HG02571 (cell line): ENCODE results near the gene TMEM179.

Experiments
- ATAC-seq: cut with Tn5 transposase; IDR thresholded peaks from one replicate; pipeline ENCODE4 v1.9.1; 2021; ENCODE audit warnings: mild to moderate bottlenecking, moderate library complexity; ENCODE audit not compliant: unreplicated experiment

TMEM179 gene

DNA sequence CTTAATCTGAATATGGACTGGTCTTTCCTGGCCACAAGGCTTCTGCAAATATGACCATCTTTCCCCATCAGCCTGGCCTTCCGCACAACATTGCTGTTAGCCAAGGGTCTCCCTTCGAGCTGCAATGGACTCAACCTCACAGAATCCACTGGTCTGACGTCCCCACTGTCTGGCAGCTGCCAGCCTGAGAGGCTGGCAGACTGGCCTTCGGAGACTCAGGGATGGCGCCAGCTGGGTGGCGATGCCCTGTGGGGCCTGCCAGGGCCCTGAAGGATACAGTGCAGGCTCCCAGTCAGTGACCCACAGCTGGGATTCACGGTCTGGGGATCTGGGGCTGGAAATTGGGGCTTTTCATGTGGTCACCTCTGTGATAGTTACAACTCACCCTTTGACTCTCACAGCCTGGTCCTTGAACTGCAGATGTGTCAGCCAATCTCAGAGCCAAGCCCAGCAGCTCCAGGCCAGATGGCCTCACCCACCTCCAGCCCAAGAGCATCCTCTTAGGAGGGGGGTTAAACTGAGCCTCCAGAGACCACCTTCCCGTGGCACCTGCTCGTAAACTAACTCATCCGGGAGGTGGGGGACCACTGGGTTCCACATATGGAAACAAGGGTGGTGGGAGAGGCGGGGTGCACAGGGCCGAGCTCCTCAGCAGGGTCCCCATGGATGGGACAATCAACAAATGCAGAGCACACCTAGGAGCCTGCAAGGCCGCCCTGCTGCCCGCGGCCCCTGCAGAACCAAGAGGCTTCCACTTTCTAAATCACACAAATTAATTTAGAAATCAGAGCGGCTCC, 46.1 kb downstream of the TMEM179 start:
- ATAC-seq: no peak

GRCh38 chr14:104557766-104558165, 46.8 kb downstream of the TMEM179 start:
- no peak for ATAC-seq

GRCh38 chr14:104557086-104557485, 47.5 kb downstream of the TMEM179 start:
- no peak for ATAC-seq

DNA sequence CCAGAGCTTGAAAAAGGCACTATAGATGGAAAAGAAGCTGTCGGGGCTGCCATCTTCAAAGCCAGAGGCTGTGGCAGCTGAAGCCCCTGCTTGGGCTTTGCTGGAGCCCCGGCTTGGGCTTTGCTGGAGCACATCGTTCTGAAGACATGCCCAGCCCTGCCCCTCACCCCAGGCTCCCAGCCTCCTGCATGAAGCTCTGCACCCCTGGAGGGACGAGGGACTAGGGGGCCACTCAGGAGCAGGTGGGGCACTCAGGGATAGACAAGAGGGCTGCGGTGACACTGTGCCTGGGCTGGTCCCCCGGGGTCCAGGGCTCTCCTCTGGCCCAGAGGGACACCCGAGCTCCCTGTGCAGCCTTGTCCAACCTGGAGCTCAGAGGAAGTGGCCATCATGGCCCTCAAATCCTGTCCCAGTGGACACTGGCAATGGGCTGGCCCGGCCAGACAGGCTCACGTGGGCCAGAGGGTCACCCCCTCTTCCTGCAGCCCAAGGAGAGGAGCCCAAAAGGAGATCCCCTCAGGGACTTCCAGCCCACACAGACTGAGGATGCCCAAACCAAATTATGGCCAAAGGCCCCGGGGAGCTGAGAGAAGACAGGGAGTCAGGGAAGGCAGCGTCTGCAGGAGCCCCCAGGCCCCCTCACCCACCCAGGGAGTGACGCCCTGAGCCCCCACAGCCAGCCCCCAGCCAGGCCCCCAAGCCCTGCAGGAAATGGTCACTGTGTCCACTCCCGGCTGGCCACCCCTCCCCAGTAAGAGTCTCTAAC, 48.1 kb downstream of the TMEM179 start:
- ATAC-seq: no peak

DNA sequence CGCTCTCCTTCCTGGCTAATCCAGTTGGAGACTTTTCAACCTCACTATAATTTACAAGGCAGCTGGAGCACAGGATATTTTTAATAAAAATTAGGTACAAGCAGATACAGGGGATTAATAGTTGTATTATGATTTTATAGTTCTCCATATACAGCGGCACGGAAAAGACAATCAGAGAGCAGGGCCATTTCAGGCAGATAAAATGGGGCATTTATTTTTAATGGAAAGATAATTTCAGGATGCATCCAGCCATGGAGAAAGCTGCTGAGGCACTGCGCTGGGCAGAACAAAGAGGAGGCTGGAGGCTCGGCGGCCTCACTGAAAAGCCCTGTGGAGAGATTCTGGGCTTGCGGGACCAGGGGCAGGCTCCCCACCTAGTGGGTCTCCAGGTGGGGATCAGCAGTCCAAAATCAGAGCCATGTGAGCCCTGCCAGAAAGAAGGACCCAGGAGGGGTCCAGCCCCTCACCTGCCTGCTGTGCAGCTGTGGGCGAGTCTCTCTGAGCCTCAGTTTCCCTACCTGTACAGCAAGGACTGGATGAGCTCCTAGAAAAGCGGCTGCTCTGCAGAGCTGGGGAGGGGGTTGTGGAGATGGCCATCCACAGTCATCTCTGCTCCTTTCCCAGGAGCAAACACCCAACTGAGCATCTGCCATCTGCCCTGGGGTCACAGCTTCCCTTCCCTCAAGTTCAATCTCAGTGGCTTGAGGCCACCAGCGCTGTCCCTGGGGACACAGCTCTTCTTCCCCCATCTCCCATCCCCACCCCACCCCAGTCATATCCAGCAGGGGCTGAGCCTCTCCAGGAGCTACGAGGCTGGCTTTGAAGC, 48.9 kb downstream of the TMEM179 start:
- ATAC-seq: no peak

DNA sequence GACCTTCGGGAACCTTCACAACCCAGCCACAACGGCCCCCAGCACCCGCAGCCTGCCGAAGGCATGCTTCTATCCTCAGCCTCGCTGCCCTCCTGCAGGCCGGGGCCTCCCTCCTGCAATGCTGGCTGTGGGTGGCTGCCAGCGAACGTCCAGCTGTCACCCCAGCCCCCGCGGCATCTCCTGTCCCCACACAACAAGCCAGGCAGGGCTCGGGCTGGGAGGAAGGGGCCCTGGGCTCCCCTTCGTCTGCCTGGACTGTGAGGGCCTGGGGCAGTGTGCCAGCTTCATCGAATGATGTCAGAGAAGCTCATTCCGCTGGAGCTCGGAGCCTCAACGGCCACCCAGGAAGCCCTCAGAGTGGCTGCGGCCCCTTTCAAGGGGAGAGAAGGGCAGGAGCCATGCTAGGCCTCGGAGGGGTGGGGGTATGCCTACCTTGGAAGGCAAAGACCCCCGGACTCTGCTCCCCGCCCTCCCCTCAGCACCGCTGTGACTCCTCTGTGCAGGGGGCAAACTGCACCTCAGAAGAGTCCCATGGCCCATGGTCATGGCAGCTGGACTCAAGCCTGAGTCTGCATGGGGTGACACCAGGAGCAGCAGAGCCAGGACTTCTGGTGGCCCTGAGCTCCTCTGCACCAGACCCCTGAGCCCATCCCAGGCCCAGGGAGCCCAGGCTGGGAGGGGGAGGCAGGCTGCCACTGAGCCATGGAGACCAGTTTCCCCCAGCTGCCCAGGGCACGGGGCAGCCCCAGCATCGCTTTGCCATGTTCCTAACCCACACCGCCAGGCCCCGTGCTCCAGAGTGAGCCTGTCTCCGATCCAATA, 49.8 kb downstream of the TMEM179 start:
- ATAC-seq: no peak

DNA sequence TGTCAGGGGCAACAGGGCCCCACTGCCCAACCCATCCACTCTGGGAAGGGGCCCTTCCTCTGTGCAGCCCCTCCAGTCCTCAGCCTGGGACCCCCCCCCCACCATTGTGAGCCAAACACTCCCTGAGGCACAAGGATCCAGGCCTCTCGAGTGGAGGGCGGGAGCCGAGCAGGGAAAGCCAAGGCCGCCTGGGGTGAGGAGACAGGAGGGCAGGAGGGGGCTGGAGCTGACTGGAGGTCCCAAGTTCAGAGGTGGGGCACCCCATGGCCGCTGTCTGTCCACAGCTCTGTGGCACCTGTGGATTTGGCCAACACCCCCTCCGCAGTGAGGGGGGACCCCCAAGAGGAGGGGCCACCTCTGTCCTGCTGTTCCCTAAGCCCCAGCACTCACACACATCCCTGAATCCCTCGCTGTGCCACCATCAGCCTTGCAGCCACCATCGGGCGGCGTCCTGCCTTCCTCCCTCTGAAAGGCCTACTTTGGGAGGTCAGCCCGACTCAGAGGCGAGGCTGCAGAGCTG, 50.4 kb downstream of the TMEM179 start:
- no peak for ATAC-seq

DNA sequence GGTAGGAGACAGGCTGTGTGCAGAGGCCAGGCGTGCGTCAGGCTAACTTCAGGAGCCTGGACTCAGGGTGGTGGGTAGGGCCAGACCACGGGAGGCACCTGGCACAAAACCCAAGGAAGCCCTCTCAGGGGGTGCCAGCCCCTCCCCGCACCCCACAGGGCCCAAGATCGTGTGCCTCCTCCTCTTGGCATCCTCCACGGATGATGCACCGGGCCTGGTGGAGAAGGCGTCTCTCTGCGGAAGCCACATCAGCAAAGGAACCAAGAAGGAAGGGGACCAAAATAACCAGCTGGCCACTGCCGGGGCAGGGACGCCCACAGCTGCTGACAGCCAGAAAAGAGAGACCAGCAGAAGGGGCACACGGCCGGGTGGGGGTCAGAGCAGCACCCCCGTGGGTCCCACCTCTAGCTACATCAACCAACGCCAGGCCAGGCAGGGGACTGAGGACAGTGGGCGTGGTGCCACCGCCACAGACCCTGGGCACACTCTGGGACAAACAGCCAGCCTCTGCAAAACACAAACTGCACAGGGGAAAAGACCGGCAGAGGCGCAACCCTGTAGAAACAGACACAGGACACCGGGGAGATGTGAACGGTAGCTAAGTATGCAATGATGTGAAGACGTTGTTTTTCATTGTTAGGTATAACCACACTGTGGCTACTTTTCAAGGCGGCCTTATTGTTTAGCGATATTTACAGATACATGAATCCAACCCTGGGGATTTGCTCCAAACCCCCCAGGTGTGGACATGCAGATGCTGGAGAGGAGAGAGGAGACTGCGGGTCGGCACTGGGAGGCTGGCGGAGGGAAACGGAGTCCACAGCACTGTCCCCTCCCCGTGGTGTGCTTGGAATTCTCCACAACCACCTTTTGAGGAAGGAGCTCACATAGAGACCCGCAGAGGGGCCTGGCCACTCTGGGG, 51.1 kb downstream of the TMEM179 start:
- no peak for ATAC-seq

DNA sequence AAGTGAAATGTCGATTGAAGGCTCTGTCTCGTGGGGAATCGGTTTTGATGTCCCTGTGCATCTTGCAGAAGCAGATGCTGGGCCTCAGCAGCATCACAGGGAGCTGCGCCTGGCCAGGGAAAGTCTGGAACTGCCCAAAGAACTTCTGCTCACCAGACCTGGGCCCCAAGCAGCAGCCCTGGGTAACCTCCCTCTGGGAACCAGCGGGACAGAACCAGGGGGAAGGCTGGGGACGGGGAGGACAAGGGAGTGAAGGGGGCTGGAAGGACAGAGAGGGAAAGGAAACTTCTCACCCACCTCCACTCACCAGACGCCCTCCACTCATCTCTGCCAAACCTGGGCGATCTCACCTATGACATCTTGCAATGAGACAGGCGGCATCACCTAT, 51.8 kb downstream of the TMEM179 start:
- no peak for ATAC-seq

- no peak for ATAC-seq
Measured at GRCh38 chr14:104551851-104552737, 52.5 kb downstream of the TMEM179 start.

DNA sequence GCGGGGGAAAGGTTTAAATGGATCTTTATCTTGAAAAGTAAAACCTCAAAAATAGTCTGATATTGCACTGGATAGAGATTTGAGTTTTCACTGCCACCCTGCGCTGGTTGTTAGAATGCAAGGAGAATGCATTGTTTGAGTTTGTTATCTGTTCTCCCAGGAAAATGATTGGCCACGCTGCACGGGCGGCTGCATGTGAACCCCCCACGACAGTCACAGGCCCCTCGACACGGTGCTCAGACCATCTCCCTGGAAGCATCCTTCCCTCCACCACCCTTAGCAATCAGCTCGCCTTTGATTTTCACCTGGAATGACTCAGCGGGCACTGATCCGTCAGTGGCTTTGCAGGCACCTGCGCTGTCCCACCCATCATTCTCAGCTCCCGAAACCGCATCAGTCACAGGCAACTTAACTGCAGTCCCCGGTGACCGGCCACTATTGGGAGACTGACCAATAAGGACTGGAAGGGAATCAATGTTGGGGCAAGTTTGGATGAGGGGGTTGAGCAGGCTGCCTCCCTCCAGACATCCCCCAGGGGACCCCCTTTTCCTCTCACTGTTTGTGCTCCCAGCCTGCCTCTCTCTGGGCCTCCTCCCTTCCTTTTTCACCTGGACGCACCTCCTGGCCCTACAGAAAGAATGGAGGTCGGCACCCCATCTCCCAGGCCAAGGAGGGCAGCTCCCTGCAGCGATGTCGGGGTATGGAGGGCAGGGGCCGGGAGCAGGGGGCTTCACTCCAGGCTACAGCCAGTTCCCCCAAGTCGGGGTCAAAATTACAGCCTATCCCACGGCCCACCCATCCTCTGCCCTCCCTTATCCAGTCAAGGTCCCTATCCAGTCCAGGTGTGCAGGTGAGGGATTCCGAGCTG, 53.5 kb downstream of the TMEM179 start:
- ATAC-seq: no peak

- no peak for ATAC-seq
Measured at GRCh38 chr14:104550340-104550860, 54.2 kb downstream of the TMEM179 start.

- ATAC-seq: no peak
Measured at GRCh38 chr14:104549536-104550339, 54.8 kb downstream of the TMEM179 start.

- ATAC-seq: no peak
Measured at GRCh38 chr14:104548802-104549535, 55.6 kb downstream of the TMEM179 start.

DNA sequence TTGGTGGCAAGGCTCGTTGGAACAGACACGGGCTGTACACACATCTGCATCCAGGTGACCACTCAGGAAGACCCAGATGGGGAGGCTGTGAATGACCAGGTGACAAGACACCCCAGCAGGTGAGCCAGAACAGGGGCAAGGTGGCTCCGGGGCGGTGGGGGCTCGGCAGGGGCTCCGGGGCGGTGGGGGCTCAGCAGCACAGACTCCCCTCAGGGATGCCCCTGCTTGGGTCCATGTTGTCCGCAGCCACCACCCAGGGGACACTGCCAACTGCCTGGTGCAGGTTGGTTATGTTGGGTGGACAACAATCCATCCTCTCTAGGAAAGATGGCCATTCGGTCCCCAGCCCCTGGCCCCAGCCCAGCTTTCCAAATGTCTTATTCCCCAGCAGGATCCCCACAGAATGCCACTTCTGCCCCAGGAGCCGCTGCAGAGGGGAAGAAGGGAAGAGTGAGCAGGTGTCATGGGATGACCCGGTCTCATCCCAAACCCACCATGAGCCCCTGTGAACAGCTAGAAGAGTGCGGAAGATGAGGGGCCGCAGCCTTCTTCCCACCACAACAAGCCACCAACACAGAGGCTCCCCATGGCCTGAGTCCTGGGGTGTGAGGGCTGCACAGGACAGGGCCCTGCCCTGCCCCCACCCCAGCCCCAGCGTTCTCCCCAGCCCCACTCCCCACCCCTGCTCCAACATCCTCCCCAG, 56.4 kb downstream of the TMEM179 start:
- ATAC-seq: no peak
